Measurements from ENCODE around the gene ICAM1. TPM values are rescaled to one million over a fixed set of nuclear protein-coding genes. Genes with fewer than 3 reads are reported as not detected.

ICAM1 gene
- total RNA-seq, 5 donors from 2014 or later (not counting 1 experiment from before 2014, with no cell fraction given) = 4.2 to 11.0 (median 5.9) TPM

DNA sequence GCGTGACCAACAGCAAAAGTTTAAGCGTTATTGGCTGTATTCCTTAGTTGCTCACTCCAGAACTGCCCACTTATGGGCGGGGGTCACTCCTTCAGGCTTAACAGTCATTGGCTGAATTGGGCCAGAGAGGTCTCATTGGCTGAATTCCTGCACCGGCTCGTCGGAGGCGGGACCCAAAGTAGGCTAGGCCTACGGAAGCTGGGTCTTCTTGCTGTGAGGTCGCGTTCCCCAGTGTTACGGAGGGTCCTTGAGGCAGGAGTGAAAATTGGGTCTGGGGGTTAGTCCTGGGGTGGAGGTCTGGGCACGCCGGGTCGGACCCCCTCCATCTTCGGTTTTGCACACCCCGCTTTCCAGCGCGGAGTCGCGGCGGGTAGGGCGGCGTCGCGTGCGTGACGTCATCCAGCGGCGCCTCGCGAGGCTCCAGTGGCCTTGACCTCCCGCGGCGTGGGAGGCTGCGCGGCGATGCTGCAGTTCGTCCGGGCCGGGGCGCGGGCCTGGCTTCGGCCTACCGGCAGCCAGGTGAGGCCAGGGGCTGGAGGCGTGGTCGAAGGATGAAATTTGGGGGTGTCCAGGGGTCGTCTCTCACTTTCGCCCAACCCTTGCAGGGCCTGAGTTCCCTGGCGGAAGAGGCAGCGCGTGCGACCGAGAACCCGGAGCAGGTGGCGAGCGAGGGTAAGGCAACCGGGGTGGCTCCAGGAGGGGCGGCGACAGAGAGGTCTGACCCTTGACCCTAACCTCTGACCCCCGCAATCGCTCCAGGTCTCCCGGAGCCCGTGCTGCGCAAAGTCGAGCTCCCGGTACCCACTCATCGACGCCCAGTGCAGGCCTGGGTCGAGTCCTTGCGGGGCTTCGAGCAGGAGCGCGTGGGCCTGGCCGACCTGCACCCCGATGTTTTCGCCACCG lies 18.9 kb upstream of the ICAM1 start, which contains the start of gene MRPL4:
MRPL4 (plus strand) TSS at position 423 of the 903 bp plus-strand sequence; CDS start at position 463, 40 bp downstream.
- DNase-seq (peak; percentile 88 to 98 (median 96)), ATAC-seq (replicated peaks in 1 of 4) (peak; percentile 96 to 98 (median 98))
- peak within 1 kb of the TSS; percentile 93 to 96 for H3K27ac Mint-ChIP-seq
- H3K27me3 Mint-ChIP-seq = no peaks in the 10 kb centered on the region
- H3K9me3 Mint-ChIP-seq = no peaks in the 10 kb centered on the region
- peak within 1 kb of the TSS; percentile 91 to 99 for H3K4me3 ChIP-seq (ENCODE audit: control insufficient read depth in 1 of 2, extremely low read depth in 1 of 2, low read length in 1 of 2)
- H3K4me3 Mint-ChIP-seq = peak within 1 kb of the TSS; percentile 94 to 99 (median 96)
- peaks cover 4 to 27% of the 10 kb centered on the region in 2 donors for H3K36me3 ChIP-seq (ENCODE audit: control insufficient read depth in 2 of 2, extremely low read depth in 1 of 2, insufficient read depth in 1 of 2, low read length in 1 of 2)
- peaks cover 0 to 2% of the 10 kb centered on the region in 2 experiments for H3K27me3 ChIP-seq (replicated peaks in 1 of 2; ENCODE audit: control insufficient read depth in 2 of 2, extremely low read depth in 1 of 2, insufficient read depth in 2 of 2, low read length in 1 of 2)
- H3K36me3 Mint-ChIP-seq = peaks cover 21% of the 10 kb centered on the region
- ChIA-PET POLR2A (interaction anchor here in 1 of 2 donors (0.5 kb wide), 1 partner anchor 140 kb away, joined by 3 read pairs; no protein-coding TSS in a partner anchor), CTCF (interaction anchor here in 1 of 2 donors (1.0 to 1.4 kb wide), 2 partner anchors 19 to 57 kb away, joined by 3 read pairs; partner anchors contain the start of genes DNMT1 and ICAM1)
- H3K4me1 Mint-ChIP-seq = peaks cover 24 to 29% (median 26%) of the 10 kb centered on the region in 3 donors
- H3K27ac ChIP-seq (ENCODE audit: low read length) = peak within 1 kb of the TSS; percentile 60
- WGBS (ENCODE audit: insufficient coverage) = 2% methylated on average over 75 of the region's 77 CpGs
- no peaks in the 10 kb centered on the region for H3K9me3 ChIP-seq
- peaks cover 6 to 23% of the 10 kb centered on the region in 2 experiments for H3K4me1 ChIP-seq (ENCODE audit: control insufficient read depth in 1 of 2, extremely low read depth in 1 of 2, insufficient read depth in 2 of 2, low read length in 2 of 2)

DNA sequence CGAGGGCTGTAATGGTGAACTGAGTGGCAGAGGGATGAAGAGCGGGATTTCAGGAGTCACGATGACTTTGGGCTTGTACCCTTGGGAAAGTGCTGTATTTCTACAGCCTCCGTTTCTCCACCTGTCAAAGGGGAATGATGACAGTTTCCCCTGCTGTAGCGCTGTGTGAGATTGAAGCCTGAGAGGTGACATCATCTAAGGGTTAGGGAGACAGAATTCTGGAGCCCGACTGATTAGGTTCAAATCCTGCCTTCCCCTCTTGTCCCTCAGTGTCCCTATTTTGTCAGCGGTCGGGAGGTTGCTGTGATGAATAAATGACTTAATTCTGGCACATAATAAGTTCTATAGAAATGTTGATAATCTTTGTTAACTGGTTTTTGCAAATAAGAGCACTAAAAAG lies 18.2 kb upstream of the ICAM1 start:
- ChIA-PET CTCF (interaction anchor here in 1 of 2 donors (1.4 kb wide), 1 partner anchor 18 kb away, joined by 3 read pairs; the partner anchor contains the start of gene ICAM1), POLR2A (no interaction called here)
- peak overlapping the region; percentile 94 to 99 (median 96) for H3K4me3 Mint-ChIP-seq
- DNase-seq = no peak
- no peaks in the 10 kb centered on the region for H3K9me3 Mint-ChIP-seq
- H3K27ac Mint-ChIP-seq = peak overlapping the region; percentile 15 to 71
- H3K36me3 Mint-ChIP-seq = peaks cover 27% of the 10 kb centered on the region
- peak overlapping the region; percentile 60 for H3K27ac ChIP-seq (ENCODE audit: low read length)
- peaks cover 4 to 34% of the 10 kb centered on the region in 2 donors for H3K36me3 ChIP-seq (ENCODE audit: control insufficient read depth in 2 of 2, extremely low read depth in 1 of 2, insufficient read depth in 1 of 2, low read length in 1 of 2)
- peaks cover 24 to 29% (median 27%) of the 10 kb centered on the region in 3 donors for H3K4me1 Mint-ChIP-seq
- 16% methylated on average over 3 of the region's 8 CpGs for WGBS (ENCODE audit: insufficient coverage)
- H3K4me1 ChIP-seq (ENCODE audit: control insufficient read depth in 1 of 2, extremely low read depth in 1 of 2, insufficient read depth in 2 of 2, low read length in 2 of 2) = peaks cover 6 to 23% of the 10 kb centered on the region in 2 experiments
- no peak for ATAC-seq (replicated peaks in 1 of 4)
- no peaks in the 10 kb centered on the region for H3K27me3 Mint-ChIP-seq
- peak overlapping the region; percentile 91 to 99 for H3K4me3 ChIP-seq (ENCODE audit: control insufficient read depth in 1 of 2, extremely low read depth in 1 of 2, low read length in 1 of 2)
- H3K9me3 ChIP-seq = no peaks in the 10 kb centered on the region
- H3K27me3 ChIP-seq (replicated peaks in 1 of 2; ENCODE audit: control insufficient read depth in 2 of 2, extremely low read depth in 1 of 2, insufficient read depth in 2 of 2, low read length in 1 of 2) = peaks cover 0 to 2% of the 10 kb centered on the region in 2 experiments

DNA sequence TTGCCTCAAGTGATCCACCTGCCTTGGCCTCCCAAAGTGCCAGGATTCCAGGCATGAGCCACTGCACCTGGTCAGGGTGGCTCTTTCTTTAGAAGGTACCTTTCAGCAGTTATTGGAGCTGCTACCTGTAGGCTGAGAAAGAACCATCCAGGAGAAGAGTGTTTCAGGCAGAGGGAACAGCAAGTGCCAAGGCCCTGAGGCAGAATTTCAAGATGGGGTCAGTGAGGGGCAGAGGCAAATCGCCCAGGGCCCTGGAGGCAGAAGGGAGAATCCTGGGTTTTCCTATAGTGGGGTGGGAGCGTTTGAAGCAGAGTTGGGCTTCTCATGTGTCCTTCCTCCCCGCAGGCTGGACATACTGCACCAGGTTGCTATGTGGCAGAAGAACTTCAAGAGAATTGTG lies 16.7 kb upstream of the ICAM1 start:
- Histone ChIP-seq H3K4me1 (ENCODE audit: control insufficient read depth in 1 of 2, extremely low read depth in 1 of 2, insufficient read depth in 2 of 2, low read length in 2 of 2) (peaks cover 6 to 32% of the 10 kb centered on the region in 2 experiments), H3K4me3 (ENCODE audit: control insufficient read depth in 1 of 2, extremely low read depth in 1 of 2, low read length in 1 of 2) (no peak overlapping the region), H3K9me3 (no peaks in the 10 kb centered on the region), H3K36me3 (ENCODE audit: control insufficient read depth in 2 of 2, extremely low read depth in 1 of 2, insufficient read depth in 1 of 2, low read length in 1 of 2) (peaks cover 4 to 44% of the 10 kb centered on the region in 2 donors), H3K27ac (ENCODE audit: low read length) (no peak overlapping the region), H3K27me3 (replicated peaks in 1 of 2; ENCODE audit: control insufficient read depth in 2 of 2, extremely low read depth in 1 of 2, insufficient read depth in 2 of 2, low read length in 1 of 2) (peaks cover 0 to 2% of the 10 kb centered on the region in 2 experiments)
- DNase-seq (no peak), ATAC-seq (replicated peaks in 1 of 4) (no peak)
- 100% methylated on average over 3 of the region's 3 CpGs for WGBS (ENCODE audit: insufficient coverage)
- Mint-ChIP-seq H3K36me3 (peaks cover 38% of the 10 kb centered on the region), H3K27ac (peak overlapping the region in 1 of 2 donors; percentile 16), H3K4me3 (peak overlapping the region in 2 of 3 donors; percentile 41 to 96), H3K27me3 (no peaks in the 10 kb centered on the region), H3K9me3 (no peaks in the 10 kb centered on the region), H3K4me1 (peaks cover 24 to 31% (median 29%) of the 10 kb centered on the region in 3 donors)
- CTCF ChIA-PET = interaction anchor here in 1 of 2 donors (0.6 kb wide), 1 partner anchor 89 kb away, joined by 8 read pairs; no protein-coding TSS in a partner anchor
- POLR2A ChIA-PET = no interaction called here

DNA sequence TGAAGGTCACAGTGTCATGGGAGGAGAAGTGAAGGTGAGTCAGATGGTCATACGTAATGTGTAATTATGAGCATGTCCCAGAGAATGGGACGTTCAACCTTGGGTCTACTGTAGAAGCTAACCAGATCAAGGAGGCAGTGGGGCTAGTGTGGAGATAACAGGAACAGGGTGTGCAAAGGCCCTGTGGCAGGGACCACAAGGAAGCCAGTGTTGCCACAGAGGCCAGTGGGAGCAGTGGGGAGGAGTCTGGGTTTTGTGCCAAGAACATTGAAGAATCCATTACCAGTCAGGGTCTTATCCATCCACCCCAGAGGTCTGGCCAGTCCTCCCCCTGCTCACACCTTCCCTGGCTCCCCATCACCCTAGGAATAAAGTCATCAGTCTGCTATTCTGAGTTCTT lies 15.6 kb upstream of the ICAM1 start:
- Histone ChIP-seq H3K4me3 (ENCODE audit: control insufficient read depth in 1 of 2, extremely low read depth in 1 of 2, low read length in 1 of 2) (no peak overlapping the region), H3K4me1 (ENCODE audit: control insufficient read depth in 1 of 2, extremely low read depth in 1 of 2, insufficient read depth in 2 of 2, low read length in 2 of 2) (peaks cover 6 to 36% of the 10 kb centered on the region in 2 experiments), H3K36me3 (ENCODE audit: control insufficient read depth in 2 of 2, extremely low read depth in 1 of 2, insufficient read depth in 1 of 2, low read length in 1 of 2) (peaks cover 4 to 44% of the 10 kb centered on the region in 2 donors), H3K27ac (ENCODE audit: low read length) (no peak overlapping the region), H3K9me3 (no peaks in the 10 kb centered on the region), H3K27me3 (replicated peaks in 1 of 2; ENCODE audit: control insufficient read depth in 2 of 2, extremely low read depth in 1 of 2, insufficient read depth in 2 of 2, low read length in 1 of 2) (peaks cover 0 to 2% of the 10 kb centered on the region in 2 experiments)
- H3K27ac Mint-ChIP-seq = no peak overlapping the region
- DNase-seq (no peak), ATAC-seq (replicated peaks in 1 of 4) (no peak)
- peaks cover 24 to 32% (median 29%) of the 10 kb centered on the region in 3 donors for H3K4me1 Mint-ChIP-seq
- no peaks in the 10 kb centered on the region for H3K9me3 Mint-ChIP-seq
- CTCF ChIA-PET = no interaction called here
- 100% methylated on average over 2 of the region's 2 CpGs for WGBS (ENCODE audit: insufficient coverage)
- peaks cover 38% of the 10 kb centered on the region for H3K36me3 Mint-ChIP-seq
- no peaks in the 10 kb centered on the region for H3K27me3 Mint-ChIP-seq
- POLR2A ChIA-PET = interaction anchor here in 1 of 2 donors (0.6 kb wide), 1 partner anchor 135 kb away, joined by 7 read pairs; no protein-coding TSS in a partner anchor
- H3K4me3 Mint-ChIP-seq = no peak overlapping the region

GRCh38 chr19:10256551-10256950 lies 14.4 kb upstream of the ICAM1 start:
- no peak overlapping the region for H3K4me3 ChIP-seq (ENCODE audit: control insufficient read depth in 1 of 2, extremely low read depth in 1 of 2, low read length in 1 of 2)
- peaks cover 6 to 28% of the 10 kb centered on the region in 2 experiments for H3K4me1 ChIP-seq (ENCODE audit: control insufficient read depth in 1 of 2, extremely low read depth in 1 of 2, insufficient read depth in 2 of 2, low read length in 2 of 2)
- H3K27me3 ChIP-seq (replicated peaks in 1 of 2; ENCODE audit: control insufficient read depth in 2 of 2, extremely low read depth in 1 of 2, insufficient read depth in 2 of 2, low read length in 1 of 2) = peaks cover 0 to 2% of the 10 kb centered on the region in 2 experiments
- Mint-ChIP-seq H3K4me3 (no peak overlapping the region), H3K27ac (no peak overlapping the region), H3K9me3 (no peaks in the 10 kb centered on the region), H3K4me1 (peaks cover 22 to 27% (median 24%) of the 10 kb centered on the region in 3 donors), H3K36me3 (peaks cover 38% of the 10 kb centered on the region), H3K27me3 (no peaks in the 10 kb centered on the region)
- POLR2A ChIA-PET = no interaction called here
- H3K36me3 ChIP-seq (ENCODE audit: control insufficient read depth in 2 of 2, extremely low read depth in 1 of 2, insufficient read depth in 1 of 2, low read length in 1 of 2) = peaks cover 4 to 44% of the 10 kb centered on the region in 2 donors
- DNase-seq = no peak
- no peak for ATAC-seq (replicated peaks in 1 of 4)
- H3K27ac ChIP-seq (ENCODE audit: low read length) = no peak overlapping the region
- 95% methylated on average over 4 of the region's 18 CpGs for WGBS (ENCODE audit: insufficient coverage)
- CTCF ChIA-PET = interaction anchor here (0.6 to 0.7 kb wide), 3 partner anchors 14 to 1183 kb away, joined by 3 read pairs; partner anchors contain the start of gene ICAM1 (in 1 of the 2)
- no peaks in the 10 kb centered on the region for H3K9me3 ChIP-seq

Measured in T-cell (primary cell).